ENCODE measurements around the gene ASB7. TPM values are rescaled to one million over a fixed set of nuclear protein-coding genes. Genes with fewer than 3 reads are reported as not detected.
A peak's percentile ranks its signal among the peaks of the same experiment; 100 is the strongest.

The ASB7 gene
- polyA plus RNA-seq, 1 donor (not counting 4 experiments of a cell fraction or from before 2014, with no cell fraction given) = 10.8 TPM

- no peaks in the 10 kb centered on the region for H4K20me1 ChIP-seq (ENCODE audit: control insufficient read depth, extremely low read depth, insufficient read depth, low read length)
- dilution Hi-C loops (cut with MboI; ENCODE audit: extremely low pct_ligation_motif_present, low sequenced_read_pairs) = no loop called here
- H2AFZ ChIP-seq (ENCODE audit: control insufficient read depth, low read length) = no peak overlapping the region
- H3K27ac ChIP-seq (ENCODE audit: control insufficient read depth, insufficient read depth, low read length) = no peak overlapping the region
- H3K9ac ChIP-seq (ENCODE audit: control insufficient read depth, extremely low read depth, insufficient read depth, low read length) = no peak overlapping the region
- H3K4me3 ChIP-seq (ENCODE audit: control insufficient read depth in 2 of 3, extremely low read depth in 1 of 3, insufficient read depth in 2 of 3, low read depth in 1 of 3, low read length in 3 of 3) = no peak overlapping the region
- no peak overlapping the region for H3K4me2 ChIP-seq (ENCODE audit: control insufficient read depth, extremely low read depth, insufficient read depth, low read depth, low read length)
- no peak for DNase-seq (ENCODE audit: low read depth, low spot score)
- no peaks in the 10 kb centered on the region for H3K27me3 ChIP-seq (ENCODE audit: control insufficient read depth, extremely low read depth, insufficient read depth, low read length)
- TF ChIP-seq EZH2 (IDR thresholded peaks at IDR 0.05; ENCODE audit: low read length) = no peak
- TF ChIP-seq CTCF (optimal IDR thresholded peaks at IDR 0.05 in 1 of 3, IDR thresholded peaks at IDR 0.05 in 1 of 3, conservative IDR thresholded peaks at IDR 0.05 in 1 of 3; ENCODE audit: extremely low read depth in 1 of 3, insufficient read depth in 2 of 3, low read length in 3 of 3) = no peak
- FAIRE-seq = no peak
- no peaks in the 10 kb centered on the region for H3K79me2 ChIP-seq (ENCODE audit: control insufficient read depth, insufficient read depth, low read length)
- H3K9me3 ChIP-seq (ENCODE audit: control insufficient read depth, low read depth, low read length) = no peaks in the 10 kb centered on the region
- no peaks in the 10 kb centered on the region for H3K9me1 ChIP-seq (ENCODE audit: control insufficient read depth, extremely low read depth, insufficient read depth, low read length)
- no peaks in the 10 kb centered on the region for H3K36me3 ChIP-seq (ENCODE audit: control insufficient read depth in 2 of 2, extremely low read depth in 1 of 2, insufficient read depth in 2 of 2, low read length in 2 of 2)
- peaks cover 15% of the 10 kb centered on the region for H3K4me1 ChIP-seq (ENCODE audit: control insufficient read depth, extremely low read depth, insufficient read depth, low read length)
Observed at GRCh38 chr15:100684591-100684990, 82.2 kb downstream of the ASB7 start.

GRCh38 chr15:100686021-100686724 lies 83.8 kb downstream of the ASB7 start:
- no peaks in the 10 kb centered on the region for H3K27me3 ChIP-seq (ENCODE audit: control insufficient read depth, extremely low read depth, insufficient read depth, low read length)
- dilution Hi-C loops (cut with MboI; ENCODE audit: extremely low pct_ligation_motif_present, low sequenced_read_pairs) = no loop called here
- peaks cover 15% of the 10 kb centered on the region for H3K4me1 ChIP-seq (ENCODE audit: control insufficient read depth, extremely low read depth, insufficient read depth, low read length)
- DNase-seq (ENCODE audit: low read depth, low spot score) (no peak), FAIRE-seq (no peak)
- no peaks in the 10 kb centered on the region for H4K20me1 ChIP-seq (ENCODE audit: control insufficient read depth, extremely low read depth, insufficient read depth, low read length)
- no peaks in the 10 kb centered on the region for H3K9me1 ChIP-seq (ENCODE audit: control insufficient read depth, extremely low read depth, insufficient read depth, low read length)
- H3K4me3 ChIP-seq (ENCODE audit: control insufficient read depth in 2 of 3, extremely low read depth in 1 of 3, insufficient read depth in 2 of 3, low read depth in 1 of 3, low read length in 3 of 3) = no peak overlapping the region
- H2AFZ ChIP-seq (ENCODE audit: control insufficient read depth, low read length) = no peak overlapping the region
- H3K79me2 ChIP-seq (ENCODE audit: control insufficient read depth, insufficient read depth, low read length) = no peaks in the 10 kb centered on the region
- no peak overlapping the region for H3K4me2 ChIP-seq (ENCODE audit: control insufficient read depth, extremely low read depth, insufficient read depth, low read depth, low read length)
- no peaks in the 10 kb centered on the region for H3K36me3 ChIP-seq (ENCODE audit: control insufficient read depth in 2 of 2, extremely low read depth in 1 of 2, insufficient read depth in 2 of 2, low read length in 2 of 2)
- peak overlapping the region; percentile 62 for H3K27ac ChIP-seq (ENCODE audit: control insufficient read depth, insufficient read depth, low read length)
- H3K9ac ChIP-seq (ENCODE audit: control insufficient read depth, extremely low read depth, insufficient read depth, low read length) = peak overlapping the region; percentile 13
- no peaks in the 10 kb centered on the region for H3K9me3 ChIP-seq (ENCODE audit: control insufficient read depth, low read depth, low read length)
- TF ChIP-seq EZH2 (IDR thresholded peaks at IDR 0.05; ENCODE audit: low read length) = no peak
- TF ChIP-seq CTCF (optimal IDR thresholded peaks at IDR 0.05 in 1 of 3, IDR thresholded peaks at IDR 0.05 in 1 of 3, conservative IDR thresholded peaks at IDR 0.05 in 1 of 3; ENCODE audit: extremely low read depth in 1 of 3, insufficient read depth in 2 of 3, low read length in 3 of 3) = no peak

All from keratinocyte (primary cell).